ENCODE results near the gene NOS3. TPM values are rescaled to one million over a fixed set of nuclear protein-coding genes. Genes with fewer than 3 reads are reported as not detected.

The NOS3 gene
- total and polyA plus RNA-seq, 9 of the 15 experiments (the other 6 are each of a cell fraction or from before 2014, with no cell fraction given): 1.1 to 121 (median 23.6) TPM

- TF ChIP-seq FOXP4 (CRISPR knock-in tag; IDR thresholded peaks at IDR 0.05; ENCODE audit: borderline replicate concordance) (no peak), SMAD1 (IDR thresholded peaks at IDR 0.05; ENCODE audit: low read depth, low read length, partially characterized antibody) (no peak), TGIF2 (CRISPR knock-in tag; IDR thresholded peaks at IDR 0.05) (no peak), PATZ1 (CRISPR knock-in tag; IDR thresholded peaks at IDR 0.05; ENCODE audit: borderline replicate concordance) (no peak), RNF219 (CRISPR knock-in tag; IDR thresholded peaks at IDR 0.05) (no peak), MYNN (IDR thresholded peaks at IDR 0.05) (peak; percentile 87), MYNN (CRISPR knock-in tag; IDR thresholded peaks at IDR 0.05) (no peak), CREBBP (IDR thresholded peaks at IDR 0.05; ENCODE audit: low read depth, low read length) (no peak), RBBP5 (IDR thresholded peaks at IDR 0.05; ENCODE audit: borderline replicate concordance, insufficient read depth, low read length, poor library complexity, severe bottlenecking) (peak; percentile 37), ZZZ3 (IDR thresholded peaks at IDR 0.05) (no peak), COPS2 (conservative IDR thresholded peaks at IDR 0.05) (no peak), ZNF444 (CRISPR knock-in tag; IDR thresholded peaks at IDR 0.05) (no peak), ZBTB33 (CRISPR knock-in tag; IDR thresholded peaks at IDR 0.05) (no peak), ETV1 (tag; conservative IDR thresholded peaks at IDR 0.05; ENCODE audit: low read depth) (peak; percentile 56; the same call in 1 of the 2 replicates), ZNF3 (CRISPR knock-in tag; IDR thresholded peaks at IDR 0.05) (no peak), KDM4B (IDR thresholded peaks at IDR 0.05; ENCODE audit: borderline replicate concordance in 2 of 2, low read depth in 1 of 2) (peak in 1 of 2 experiments; percentile 75; a peak in 1 of 4 replicates), NONO (IDR thresholded peaks at IDR 0.05; ENCODE audit: low read depth in 2 of 2, low read length in 1 of 2) (no peak), ZBTB8A (IDR thresholded peaks at IDR 0.05; ENCODE audit: partially characterized antibody) (no peak)
Measured at GRCh38 chr7:150955519-150956394, 35.1 kb upstream of the NOS3 start (continued).

Measured in K562 (cell line).